GM12878 (cell line): Measurements from ENCODE around the gene CD82. TPM values are rescaled to one million over a fixed set of nuclear protein-coding genes. Genes with fewer than 3 reads are reported as not detected.

Experiments used
- ATAC-seq: fragments of 200-7000 bp; cut with Tn5 transposase; 3 replicates; pipeline ENCODE4 v1.9.1; 2020; ENCODE audit warnings: mild to moderate bottlenecking, moderate library complexity
- BruUV-seq: library from RNA; stranded (reverse); fragments of 400-500 nt; replicated peaks from 2 replicates; lab custom pipeline; 2021; lab: Mats Ljungman, UMichigan
- CTCF ChIA-PET: fragments of 300-600 bp; sonication (Branson Sonifier 250); formaldehyde crosslinking; extraction: SDS; loops from one replicate; lab custom pipeline; 2021; ENCODE audit warnings: inconsistent platforms; lab: Yijun Ruan, JAX
- POLR2A ChIA-PET: fragments of 350-600 bp; formaldehyde crosslinking; extraction: SDS; loops from one replicate; lab custom pipeline; 2021; ENCODE audit warnings: inconsistent platforms; lab: Charles Lee
- RAD21 ChIA-PET: fragments of 300-600 bp; sonication (Branson Sonifier 250); formaldehyde crosslinking; loops from one replicate; lab custom pipeline; 2023; ENCODE audit warnings: antibody characterized with exemption; ENCODE audit not compliant: unreplicated experiment; lab: Charles Lee
- SMC1A ChIA-PET: fragments of 300-600 bp; sonication (Branson Sonifier 250); formaldehyde crosslinking; loops from one replicate; lab custom pipeline; 2023; ENCODE audit not compliant: unreplicated experiment, uncharacterized antibody; lab: Charles Lee
- DNase-seq: peaks from one replicate; pipeline ENCODE4 v3.0.0-alpha.2; 2011; ENCODE audit warnings: low read depth, low spot score
- FAIRE-seq: peaks from 3 replicates; lab custom pipeline; 2011; peaks lifted over from hg19 to GRCh38; lab: Jason Lieb, UNC
- H2AFZ ChIP-seq: 2 replicates; pipeline ENCODE4 v1.6.0; 2011; ENCODE audit warnings: low read depth, low read length, control low read depth; ENCODE audit not compliant: control insufficient read depth
- H3K27ac ChIP-seq: 2 replicates; pipeline ENCODE4 v1.5.1; 2011; ENCODE audit warnings: control low read depth; ENCODE audit not compliant: control insufficient read depth, insufficient read depth
- H3K27me3 ChIP-seq, 2 experiments: replicated peaks in 1 of 2; 2 replicates each; pipeline versions ENCODE4 v1.6.0 to v1.6.1; 2011; ENCODE audit warnings: low read length in 1 of 2; ENCODE audit not compliant: control insufficient read depth in 2 of 2, insufficient read depth in 2 of 2
- H3K36me3 ChIP-seq, 2 experiments: 2 replicates each; pipeline ENCODE4 v1.5.1; 2011; ENCODE audit warnings: low read length in 1 of 2; ENCODE audit not compliant: control insufficient read depth in 2 of 2, insufficient read depth in 2 of 2
- H3K4me1 ChIP-seq: 2 replicates; pipeline ENCODE4 v1.6.1; 2011; ENCODE audit warnings: mild to moderate bottlenecking, low read length, moderate library complexity, mixed read lengths; ENCODE audit not compliant: control insufficient read depth, insufficient read depth
- H3K4me2 ChIP-seq: 2 replicates; pipeline ENCODE4 v1.6.0; 2011; ENCODE audit warnings: control low read depth; ENCODE audit not compliant: control insufficient read depth, insufficient read depth
- H3K4me3 ChIP-seq: fragments of 200-600 bp; sonication (generic); 2 replicates; pipeline ENCODE4 v1.5.1; 2016
- H3K79me2 ChIP-seq: 2 replicates; pipeline ENCODE4 v1.6.0; 2011; ENCODE audit warnings: low read length; ENCODE audit not compliant: control insufficient read depth, insufficient read depth
- H3K9ac ChIP-seq: 2 replicates; pipeline ENCODE4 v1.8.0; 2011; ENCODE audit warnings: low read length, control low read depth, mixed read lengths; ENCODE audit not compliant: control insufficient read depth, insufficient read depth
- H3K9me3 ChIP-seq: replicated peaks from 3 replicates; pipeline ENCODE4 v1.5.1; 2011; ENCODE audit warnings: mild to moderate bottlenecking, low read length; ENCODE audit not compliant: control insufficient read depth, insufficient read depth
- H4K20me1 ChIP-seq: 2 replicates; pipeline ENCODE4 v1.6.0; 2011; ENCODE audit not compliant: control insufficient read depth, insufficient read depth
- BCLAF1 ChIP-seq: fragments of 450-650 bp; IDR thresholded peaks from 2 replicates; pipeline ENCODE4 v1.6.1; 2017; ENCODE audit warnings: antibody characterized with exemption, mild to moderate bottlenecking, moderate library complexity
- BRCA1 ChIP-seq: IDR thresholded peaks from 2 replicates; pipeline ENCODE4 v1.6.1; 2011; ENCODE audit warnings: low read depth, low read length, improper control_type of control experiment
- CBX5 ChIP-seq: sonication (generic); IDR thresholded peaks from 2 replicates; pipeline ENCODE4 v1.6.1; 2016; ENCODE audit warnings: low read depth, moderate library complexity, mild to moderate bottlenecking, inconsistent platforms
- EED ChIP-seq: sonication (generic); IDR thresholded peaks from 2 replicates; pipeline ENCODE4 v1.6.1; 2016; ENCODE audit warnings: antibody characterized with exemption, low read depth
- EP300 ChIP-seq, 2 experiments: fragments of 150-350 bp in 1 of 2; IDR thresholded peaks; 2 replicates each; pipeline ENCODE4 v1.6.1; 2011 to 2012; ENCODE audit warnings: low read depth in 2 of 2, low read length in 2 of 2, borderline replicate concordance in 1 of 2, improper control_type of control experiment in 1 of 2, inconsistent platforms in 1 of 2; ENCODE audit not compliant: control insufficient read depth in 1 of 2
- ESRRA ChIP-seq: IDR thresholded peaks from 2 replicates; pipeline ENCODE4 v1.6.1; 2012; ENCODE audit warnings: mild to moderate bottlenecking, low read length, improper control_type of control experiment
- IRF4 ChIP-seq: IDR thresholded peaks from 2 replicates; pipeline ENCODE4 v1.6.1; 2011; ENCODE audit warnings: low read depth, low read length
- MYC ChIP-seq: IDR thresholded peaks from 2 replicates; pipeline ENCODE4 v1.6.1; 2011; ENCODE audit warnings: mild to moderate bottlenecking, low read length, moderate library complexity, inconsistent platforms; ENCODE audit not compliant: insufficient read depth, insufficient replicate concordance, insufficient read length, severe bottlenecking
- RBBP5 ChIP-seq: fragments of 200-600 bp; sonication (generic); conservative IDR thresholded peaks from 2 replicates; pipeline ENCODE4 v1.6.1; 2016
- SRF ChIP-seq, 2 experiments: IDR thresholded peaks; 2 replicates each; pipeline ENCODE4 v1.6.1; 2011; ENCODE audit warnings: low read depth in 2 of 2, low read length in 2 of 2, mild to moderate bottlenecking in 1 of 2, moderate library complexity in 1 of 2
- SUZ12 ChIP-seq: fragments of 200-600 bp; sonication (generic); IDR thresholded peaks from one replicate; pipeline ENCODE4 v1.6.1; 2018; ENCODE audit warnings: antibody characterized with exemption, mild to moderate bottlenecking; ENCODE audit not compliant: unreplicated experiment
- WRNIP1 ChIP-seq: IDR thresholded peaks from 2 replicates; pipeline ENCODE4 v1.6.1; 2011; ENCODE audit warnings: low read depth, low read length, improper control_type of control experiment, borderline replicate concordance
- ZNF207 ChIP-seq: fragments of 450-650 bp; IDR thresholded peaks from 2 replicates; pipeline ENCODE4 v1.6.1; 2014; ENCODE audit warnings: antibody characterized with exemption, mild to moderate bottlenecking, borderline replicate concordance
- ZZZ3 ChIP-seq: IDR thresholded peaks from 2 replicates; pipeline ENCODE4 v1.6.1; 2011; ENCODE audit warnings: low read depth; ENCODE audit not compliant: control insufficient read depth, insufficient read length
- WGBS: methylation state at CpG from one replicate; pipeline ENCODE4 v1.1.6; 2016; ENCODE audit warnings: low lambda C conversion rate; ENCODE audit not compliant: insufficient replicate concordance, insufficient coverage; ENCODE audit errors: missing lambda C conversion rate; 5-methylcytosine and 5-hydroxymethylcytosine counted together
- in situ Hi-C: fragments of 300-500 bp; cut with MboI; formaldehyde crosslinking; loops from 9 replicates; pipeline ENCODE4 v1.14.3; 2018; ENCODE audit warnings: mixed read lengths
- intact Hi-C: fragments of 100-400 bp; cut with micrococcal nuclease; formaldehyde crosslinking; loops from one replicate; pipeline ENCODE4 v1.14.2; 2022; ENCODE audit not compliant: unreplicated experiment
- polyA plus RNA-seq, 11 experiments: library from polyadenylated mRNA; depleted of rRNA in 4 of 11; unstranded in 6 of 11; stranded (reverse) in 5 of 11; fragments of >200 nt; fragmentation: Nextera tagmentation in 4 of 11; fragmentation: Illumina TruSeq in 1 of 11; extraction: Ambion mirVana in 4 of 11; extraction: Trizol in 1 of 11; gene quantifications; 1 replicate in 1 of 11; 2 replicates in 10 of 11; pipeline versions ENCODE4 v1.2.1 to v1.2.3, GENCODE V29; 2011 to 2016; ENCODE audit warnings: inconsistent platforms in 2 of 11, missing spikeins in 2 of 11, low read depth in 1 of 11
- total RNA-seq, 4 experiments: library from RNA; depleted of rRNA in 3 of 4; stranded (reverse); fragments of >200 nt in 3 of 4; fragmentation: Illumina TruSeq in 1 of 4; extraction: Trizol in 1 of 4; gene quantifications; 2 replicates each; pipeline versions ENCODE4 v1.2.1 to v1.2.3, GENCODE V29; 2013 to 2021

CD82 gene
- total and polyA plus RNA-seq, 10 of the 15 experiments (the other 5 are each of a cell fraction or from before 2014, with no cell fraction given), result 5.2 to 180 (median 84.7) TPM

- no peaks in the 10 kb centered on the region for H3K79me2 ChIP-seq
- H3K27ac ChIP-seq, result no peak overlapping the region
- no peak overlapping the region for H3K4me2 ChIP-seq
- in situ Hi-C loops, result no loop called here
- POLR2A ChIA-PET, result no interaction called here
- no peaks in the 10 kb centered on the region for H4K20me1 ChIP-seq
- H3K36me3 ChIP-seq, result no peaks in the 10 kb centered on the region
- no peak overlapping the region for H3K4me3 ChIP-seq
- DNase-seq, result no peak
- no TSS peak for BruUV-seq
- CTCF ChIA-PET, result interaction anchor here (2.0 kb wide), 1 partner anchor 7 kb away, joined by 5 read pairs; no protein-coding TSS in a partner anchor
- RAD21 ChIA-PET, result no interaction called here
- H2AFZ ChIP-seq, result no peak overlapping the region
- WGBS, result 30% methylated on average over 9 of the region's 9 CpGs
- no peaks in the 10 kb centered on the region for H3K9me3 ChIP-seq
- FAIRE-seq, result no peak
- H3K27me3 ChIP-seq, result peaks cover 0 to 4% of the 10 kb centered on the region in 2 experiments; a peak in 2 of 4 replicates
- SMC1A ChIA-PET, result interaction anchor here (1.2 kb wide), 1 partner anchor 245 kb away, joined by 3 read pairs; no protein-coding TSS in a partner anchor
- H3K4me1 ChIP-seq, result peaks cover 4% of the 10 kb centered on the region; the same call in 1 of the 2 replicates
- no peak overlapping the region for H3K9ac ChIP-seq
- no peak for ATAC-seq
- TF ChIP-seq ZNF207, result no peak
- no peak for TF ChIP-seq BRCA1
- TF ChIP-seq, all 136 proteins: peak for 0
- intact Hi-C loops, result no loop called here
These were observed 34.4 kb upstream of the CD82 start for GRCh38 chr11:44531116-44531504.

GRCh38 chr11:44531636-44532035 lies 33.8 kb upstream of the CD82 start:
- intact Hi-C loops, result no loop called here
- POLR2A ChIA-PET, result no interaction called here

More at GRCh38 chr11:44531636-44532035, 33.8 kb upstream of the CD82 start:
- H2AFZ ChIP-seq, result no peak overlapping the region
- no peaks in the 10 kb centered on the region for H3K79me2 ChIP-seq
- no peak for DNase-seq
- H3K27me3 ChIP-seq, result peaks cover 0 to 4% of the 10 kb centered on the region in 2 experiments; a peak in 2 of 4 replicates
- WGBS, result 6% methylated on average over 8 of the region's 8 CpGs
- no peaks in the 10 kb centered on the region for H3K9me3 ChIP-seq
- no peak overlapping the region for H3K4me3 ChIP-seq
- in situ Hi-C loops, result no loop called here
- ATAC-seq, result peak; percentile 25; the same call in 1 of the 3 replicates
- no peak overlapping the region for H3K9ac ChIP-seq
- H3K4me1 ChIP-seq, result peaks cover 4% of the 10 kb centered on the region; the same call in 1 of the 2 replicates
- no peak for TF ChIP-seq SUZ12
- TF ChIP-seq EP300 (IDR thresholded peaks at IDR 0.05; ENCODE audit: borderline replicate concordance in 1 of 2, control insufficient read depth in 1 of 2, low read depth in 2 of 2, low read length in 2 of 2), result no peak
- no peak for TF ChIP-seq EED
- TF ChIP-seq IRF4, result no peak
- TF ChIP-seq MYC, result no peak
- TF ChIP-seq CBX5, result no peak
- no peak for TF ChIP-seq BCLAF1
- TF ChIP-seq SRF (IDR thresholded peaks at IDR 0.05; ENCODE audit: low read depth in 2 of 2, low read length in 2 of 2), result no peak
- no peak for TF ChIP-seq RBBP5
- TF ChIP-seq ESRRA, result no peak
- no peak for TF ChIP-seq WRNIP1
- no peak for TF ChIP-seq ZZZ3
- no peaks in the 10 kb centered on the region for H4K20me1 ChIP-seq
- no TSS peak for BruUV-seq
- H3K27ac ChIP-seq, result no peak overlapping the region
- H3K36me3 ChIP-seq, result no peaks in the 10 kb centered on the region
- ChIA-PET SMC1A (interaction anchor here (0.9 to 1.2 kb wide), 2 partner anchors 246 to 425 kb away, joined by 3 read pairs; no protein-coding TSS in a partner anchor), RAD21 (no interaction called here), CTCF (interaction anchor here (1.1 to 2.0 kb wide), 2 partner anchors 8 to 245 kb away, joined by 4 to 5 read pairs; no protein-coding TSS in a partner anchor)
- no peak for FAIRE-seq
- no peak overlapping the region for H3K4me2 ChIP-seq
